HL-60/S4 treated with retinoic acid at 250 ng/mL for 4 days and 3 days (cell line): ENCODE results near the gene HPCAL1.

Source experiments
- in situ Hi-C: fragments of 300-500 bp; cut with MboI; formaldehyde crosslinking; loops from 2 replicates; pipeline ENCODE4 v1.7.0; 2022; ENCODE audit warnings: low sequenced_read_pairs

HPCAL1 gene

DNA sequence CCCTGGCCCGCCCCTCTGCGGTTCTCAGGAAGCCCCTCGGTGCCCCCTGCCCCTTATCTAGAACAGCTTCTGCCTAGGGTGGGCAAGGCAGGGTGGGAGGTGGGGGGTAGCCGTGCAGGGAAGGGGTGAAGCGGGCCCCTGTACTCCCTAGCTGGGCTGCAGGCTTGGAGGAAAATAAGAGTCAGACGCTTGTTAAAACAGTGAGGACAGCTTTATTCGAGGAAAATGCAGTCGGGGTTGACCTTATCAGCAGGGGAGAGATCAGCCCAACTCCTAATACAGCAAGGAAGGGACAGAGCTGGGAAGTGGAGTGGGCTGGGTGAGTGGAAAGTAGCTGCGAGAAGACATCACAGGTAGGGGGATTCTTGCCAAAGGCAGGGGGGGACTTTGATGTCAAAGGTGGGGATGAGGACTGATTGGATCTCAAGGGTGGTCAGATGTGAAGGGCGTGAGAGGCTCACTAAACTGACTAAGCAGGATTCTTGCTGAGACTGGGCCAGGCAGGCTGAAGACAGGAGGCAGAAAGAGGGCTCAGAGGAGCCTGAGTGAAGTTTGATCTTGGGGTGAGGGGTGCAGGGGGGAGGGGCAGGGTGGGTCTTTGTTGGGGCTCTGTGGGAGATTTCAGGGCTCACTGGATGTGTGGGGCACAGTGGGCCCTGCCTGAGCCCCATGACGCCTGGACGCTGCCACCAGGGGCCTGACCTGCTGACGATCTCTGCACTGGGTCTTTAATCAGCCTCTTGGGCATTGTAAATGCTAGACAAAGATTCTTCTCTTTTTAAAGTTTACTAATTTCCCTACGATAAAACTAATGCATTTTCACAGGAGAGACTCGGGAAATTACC lies 29.9 kb downstream of the HPCAL1 start:
- in situ Hi-C loops = no loop called here

DNA sequence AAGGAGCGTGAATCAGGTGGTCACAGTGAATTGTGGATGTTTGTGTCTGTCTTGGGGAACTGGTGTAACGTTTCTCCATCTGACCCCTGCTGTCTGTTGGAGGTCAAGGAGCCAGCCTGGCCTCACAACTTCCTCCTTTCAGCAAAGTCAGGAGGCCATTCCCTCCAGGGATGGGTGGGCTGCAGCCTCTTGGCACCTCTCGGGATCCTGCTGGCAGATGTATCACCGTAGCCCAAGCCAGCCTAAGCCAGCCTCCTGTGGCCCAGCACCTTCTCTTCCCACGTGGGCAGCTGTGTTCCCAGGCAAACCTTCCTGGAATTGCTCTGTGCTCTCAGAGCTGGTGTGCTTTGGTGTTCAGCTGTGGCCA lies 30.5 kb downstream of the HPCAL1 start:
- in situ Hi-C loops = no loop called here

DNA sequence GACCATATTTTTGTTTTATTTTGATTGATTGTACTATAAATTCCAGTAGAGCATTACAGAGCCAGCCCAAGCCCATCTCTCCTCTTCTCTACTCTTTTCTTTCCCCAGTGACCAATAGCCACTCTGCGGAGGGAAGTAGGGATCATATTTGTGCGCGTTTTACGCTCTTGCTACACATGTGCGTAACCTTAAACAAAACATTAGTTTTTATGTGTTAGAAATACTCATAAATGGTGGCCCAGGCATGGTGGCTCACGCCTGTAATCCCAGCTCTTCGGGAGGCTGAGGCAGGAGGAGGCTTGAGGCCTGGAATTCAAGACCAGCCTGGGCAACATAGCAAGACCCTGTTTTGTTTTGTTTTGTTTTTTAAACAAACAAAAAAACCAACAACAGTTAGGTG lies 31.3 kb downstream of the HPCAL1 start:
- in situ Hi-C loops = no loop called here

DNA sequence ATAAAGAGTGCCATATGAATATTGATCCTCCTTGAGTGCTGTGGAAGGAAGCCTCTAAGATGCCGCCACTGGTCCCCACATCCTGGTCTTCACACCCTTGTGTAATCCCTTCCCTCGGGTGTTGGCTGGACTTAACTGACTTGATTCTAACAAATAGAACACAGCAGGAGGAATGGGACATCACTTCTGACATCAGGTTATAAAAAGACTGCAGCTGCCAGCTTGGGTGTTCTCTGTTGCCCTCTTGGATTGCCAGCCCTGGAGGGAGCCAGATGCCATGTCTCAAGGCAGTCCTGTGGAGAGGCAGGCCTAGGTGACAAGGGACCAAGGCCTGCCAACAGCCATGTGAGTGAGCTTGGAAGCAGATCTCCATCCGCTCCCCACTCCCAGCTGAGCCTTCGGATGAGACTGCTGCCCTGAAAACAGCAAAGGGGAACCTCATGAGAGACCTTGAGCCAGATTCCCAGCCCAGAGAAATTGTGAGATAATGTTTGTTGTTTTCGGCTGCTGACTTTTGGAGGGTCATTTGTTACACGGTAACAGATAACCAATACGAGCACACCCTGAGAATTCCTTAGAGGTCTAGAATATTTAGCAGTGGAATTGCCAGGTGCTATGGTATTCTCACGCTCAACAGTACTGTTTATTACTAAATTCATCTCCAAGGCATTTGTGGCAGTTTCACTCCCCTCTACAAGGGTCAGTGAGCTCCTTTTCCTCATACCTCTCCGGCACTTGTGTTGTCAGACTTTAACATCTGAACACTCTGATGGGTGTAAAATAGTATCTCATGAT lies 32.5 kb downstream of the HPCAL1 start:
- in situ Hi-C loops = no loop called here

DNA sequence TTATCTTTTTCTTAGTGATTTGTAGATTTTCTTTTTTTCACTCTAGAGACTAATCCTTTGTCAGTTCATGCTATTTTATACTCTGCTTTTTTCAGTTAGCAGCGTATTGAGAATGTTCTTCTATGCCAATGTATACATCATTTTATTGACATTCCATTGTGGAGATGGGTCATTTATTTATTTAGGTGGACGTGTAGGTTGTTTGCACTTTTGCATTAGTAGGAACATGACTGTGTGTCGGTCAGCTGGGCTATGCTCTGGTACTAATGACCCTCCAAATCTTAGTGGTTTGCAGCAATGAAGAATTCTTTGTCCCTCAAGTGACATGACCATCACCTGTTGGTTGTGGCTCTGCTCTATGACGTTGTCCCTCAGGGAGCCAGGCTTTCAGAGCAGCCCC lies 33.6 kb downstream of the HPCAL1 start:
- in situ Hi-C loops = no loop called here

DNA sequence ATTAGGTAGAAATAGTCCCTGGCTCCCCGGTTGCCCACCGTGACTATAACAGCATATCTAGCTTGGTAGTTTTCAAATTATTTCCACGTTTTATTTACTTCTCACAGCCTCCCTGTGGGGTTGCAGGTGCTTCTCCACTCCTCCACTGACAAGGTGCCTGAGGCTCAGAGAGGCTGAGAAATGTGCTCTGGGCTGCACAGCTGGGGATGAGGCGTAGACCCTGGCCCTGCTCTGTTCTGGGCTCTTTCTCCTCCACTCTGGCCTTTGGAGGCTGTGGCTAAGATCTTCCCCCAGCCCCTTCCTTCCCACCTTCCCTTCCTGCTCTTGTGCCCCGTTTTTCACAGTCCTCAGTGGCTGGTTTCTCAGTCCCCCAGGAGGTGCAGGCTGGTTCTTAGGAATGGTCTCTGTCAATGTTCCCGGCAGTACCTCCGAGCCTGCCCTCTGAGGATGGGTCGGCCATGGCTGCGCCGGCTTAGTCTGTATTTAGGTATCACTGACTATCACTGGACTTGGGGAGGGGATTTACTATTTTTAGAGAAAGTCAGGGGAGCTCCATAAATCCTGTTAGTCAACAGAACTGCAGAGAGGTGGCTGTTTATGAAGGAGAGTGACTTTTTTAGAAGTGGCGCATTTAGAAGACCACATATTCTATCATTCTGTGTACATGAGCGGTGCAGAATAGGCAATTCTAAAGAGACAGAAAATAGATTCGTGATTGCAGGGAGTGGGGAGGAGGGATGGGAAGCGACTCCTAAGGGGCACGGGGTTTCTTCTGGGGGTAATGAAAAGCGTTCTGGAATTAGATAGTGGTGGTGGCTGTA lies 35.0 kb downstream of the HPCAL1 start:
- in situ Hi-C loops = no loop called here

DNA sequence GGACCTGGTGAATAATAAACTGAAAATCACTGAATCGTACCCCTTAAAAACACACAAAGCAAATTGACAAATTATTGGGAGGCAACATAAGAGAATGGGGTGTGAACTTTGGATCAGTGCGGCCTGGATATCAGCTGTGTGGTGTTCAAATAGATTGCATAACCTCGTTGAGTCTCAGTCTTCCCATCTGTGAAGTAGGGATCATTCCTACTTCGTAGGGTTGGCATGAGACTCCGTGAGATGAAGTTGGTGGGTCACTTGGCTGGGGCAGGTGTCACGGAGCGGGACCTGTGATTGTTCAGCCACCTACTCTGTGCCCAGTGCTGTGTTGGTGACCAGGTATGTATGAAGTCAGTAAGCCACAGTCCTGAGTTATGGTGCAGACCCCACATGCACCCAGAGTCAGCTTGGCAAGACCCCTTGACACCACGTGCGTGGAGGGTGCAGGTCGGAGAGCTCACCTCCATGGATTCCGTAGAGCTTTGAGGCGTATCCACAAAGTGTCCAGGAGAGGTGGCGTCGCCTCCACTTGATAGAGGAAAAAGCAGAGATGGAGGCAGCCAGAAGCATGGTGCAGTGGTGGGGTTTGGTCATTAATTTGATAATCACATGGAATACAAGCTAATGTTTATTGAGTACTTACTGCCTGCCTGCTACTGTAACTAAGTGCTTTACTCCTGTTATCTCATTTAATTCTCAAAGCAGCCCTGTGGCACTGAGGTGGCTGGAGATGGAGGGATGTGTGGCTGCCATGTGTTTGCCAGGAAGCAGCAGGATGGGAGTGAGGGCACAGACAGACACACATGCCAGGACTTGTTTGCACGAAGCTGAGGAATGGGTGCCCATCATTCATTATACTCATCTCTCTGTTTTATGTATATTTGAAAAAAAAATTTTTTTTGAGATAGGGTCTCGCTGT lies 35.8 kb downstream of the HPCAL1 start:
- in situ Hi-C loops = no loop called here

DNA sequence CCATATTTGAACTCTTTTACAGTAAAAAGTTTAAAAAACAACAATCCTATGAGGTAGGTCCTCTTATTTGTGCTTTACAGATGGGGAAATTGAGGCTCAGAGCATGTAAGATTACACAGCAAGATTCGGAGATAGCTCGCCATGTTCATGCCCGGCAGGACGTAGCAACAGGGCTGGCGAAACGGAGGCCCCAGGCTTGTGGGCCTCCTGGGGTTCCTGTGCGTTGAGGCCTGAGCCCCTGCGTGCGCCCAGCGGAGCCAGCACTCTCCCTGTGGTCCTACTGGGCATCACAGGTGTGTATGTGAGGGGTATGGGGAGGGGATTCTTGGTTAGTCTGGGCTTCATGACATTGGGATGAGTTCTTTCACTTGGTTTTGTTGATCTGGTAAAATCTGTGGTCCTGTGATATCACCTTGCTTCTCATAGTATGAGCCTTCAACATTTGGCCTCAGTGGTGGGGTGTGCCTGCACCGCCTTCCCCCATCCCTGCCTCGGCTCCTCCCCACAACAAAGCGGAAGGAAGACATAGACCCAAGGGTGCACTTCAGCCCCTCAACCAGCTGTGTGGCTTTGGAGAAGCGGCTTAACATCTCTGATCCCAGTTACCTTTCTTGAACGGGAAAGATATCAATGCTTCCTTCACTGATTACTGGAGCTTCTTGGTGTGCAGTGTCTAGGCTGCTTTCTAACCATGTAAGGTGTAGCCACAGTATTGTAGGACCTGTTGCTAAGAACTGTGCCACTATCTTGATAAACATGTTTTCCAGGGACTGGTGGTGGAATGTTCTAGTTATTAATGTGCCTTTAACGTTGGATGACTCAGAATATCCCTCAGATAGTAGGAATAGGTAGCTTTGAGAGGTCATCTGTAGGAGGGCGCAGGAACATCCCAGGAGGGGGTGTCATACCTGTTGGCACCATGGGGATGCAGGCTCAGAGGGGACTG lies 37.2 kb downstream of the HPCAL1 start:
- in situ Hi-C loops = no loop called here

DNA sequence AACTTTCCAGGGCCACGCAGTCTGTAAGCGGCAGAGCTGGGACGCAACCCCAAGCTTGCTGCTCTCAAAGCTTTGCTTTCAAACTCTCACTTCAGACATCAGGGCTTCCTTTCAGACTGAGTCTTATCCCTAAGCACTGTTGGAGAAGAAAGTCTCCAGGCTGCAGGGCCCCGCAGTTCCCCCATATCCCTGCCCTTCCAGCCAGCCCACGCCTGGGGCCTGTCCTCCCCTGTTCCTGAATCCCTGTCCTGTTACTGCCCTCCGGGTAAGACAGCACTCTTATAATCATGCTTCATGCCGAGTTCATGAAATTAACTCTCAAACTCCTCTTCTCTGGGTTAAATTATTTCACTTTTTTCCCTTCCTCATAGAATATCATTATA lies 37.9 kb downstream of the HPCAL1 start:
- in situ Hi-C loops = no loop called here

DNA sequence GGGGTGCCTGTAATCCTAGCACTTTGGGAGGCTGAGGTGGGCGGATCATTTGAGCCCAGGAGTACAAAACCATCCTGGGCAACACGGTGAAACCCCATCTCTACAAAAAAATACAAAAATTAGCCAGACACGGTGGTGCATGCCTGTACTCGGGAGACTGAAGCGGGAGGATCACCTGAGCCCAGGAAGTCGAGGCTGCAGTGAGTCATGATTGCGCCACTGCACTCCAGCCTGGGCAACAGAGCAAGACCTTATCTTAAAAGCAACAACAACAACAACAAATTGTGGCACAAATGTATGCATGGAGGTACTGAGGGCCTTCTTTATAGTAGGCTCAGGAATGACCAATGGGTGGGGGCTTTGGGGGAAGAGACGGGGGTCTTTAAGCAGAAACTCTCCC lies 38.5 kb downstream of the HPCAL1 start:
- in situ Hi-C loops = no loop called here

DNA sequence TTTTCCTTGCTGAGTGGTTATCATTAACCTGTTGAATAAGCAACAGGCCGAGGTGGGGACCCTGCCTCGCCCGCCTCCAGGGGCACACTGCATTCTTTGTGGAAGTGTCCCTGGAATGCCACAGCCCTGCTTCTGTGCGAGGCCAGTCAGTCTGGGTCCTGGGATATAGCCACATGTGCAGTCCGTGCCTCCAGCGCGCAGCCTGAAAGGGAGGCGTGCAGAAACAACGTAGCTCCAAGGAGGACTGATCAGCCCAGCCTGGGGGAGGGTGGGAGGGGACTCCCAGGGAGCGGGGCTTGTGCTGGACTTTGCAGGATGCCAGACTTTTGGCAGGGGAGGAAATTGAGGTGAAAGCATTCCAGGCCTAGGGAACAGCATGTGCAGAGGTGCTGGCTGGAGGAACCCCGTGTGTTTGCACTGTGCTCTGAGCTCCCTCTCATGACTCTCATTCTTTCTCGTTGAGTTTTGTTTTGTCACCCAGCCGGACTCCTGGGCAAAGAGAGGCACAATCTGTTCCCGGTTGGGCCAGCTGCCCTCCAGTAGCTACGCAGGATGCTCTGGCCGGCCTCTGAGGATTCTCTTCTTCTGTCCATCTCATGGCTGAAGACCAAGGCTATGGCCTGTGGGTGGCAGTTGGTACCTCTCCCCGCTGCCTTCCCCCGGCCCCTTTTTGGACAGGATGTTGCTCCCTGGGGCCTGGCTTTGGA lies 39.7 kb downstream of the HPCAL1 start:
- in situ Hi-C loops = no loop called here

DNA sequence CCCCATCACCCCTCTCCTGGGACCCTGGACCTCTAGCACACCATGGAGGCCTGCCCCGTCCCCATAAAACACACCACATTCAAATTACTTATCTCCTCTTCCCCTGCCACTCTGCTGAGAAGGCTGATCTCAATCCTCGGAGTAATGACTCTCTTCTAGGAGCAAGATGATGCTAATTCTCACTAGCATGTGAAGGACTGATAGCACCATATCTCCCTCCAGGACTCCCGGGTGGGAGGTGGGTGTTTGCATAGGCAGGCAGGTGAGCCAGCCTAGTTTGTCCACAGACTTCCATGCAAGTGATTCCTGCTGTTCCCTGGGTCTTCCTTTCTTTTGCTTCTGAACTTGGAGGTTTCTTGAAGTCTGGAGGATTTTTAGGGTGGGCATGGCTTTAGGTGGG lies 40.5 kb downstream of the HPCAL1 start:
- in situ Hi-C loops = no loop called here

DNA sequence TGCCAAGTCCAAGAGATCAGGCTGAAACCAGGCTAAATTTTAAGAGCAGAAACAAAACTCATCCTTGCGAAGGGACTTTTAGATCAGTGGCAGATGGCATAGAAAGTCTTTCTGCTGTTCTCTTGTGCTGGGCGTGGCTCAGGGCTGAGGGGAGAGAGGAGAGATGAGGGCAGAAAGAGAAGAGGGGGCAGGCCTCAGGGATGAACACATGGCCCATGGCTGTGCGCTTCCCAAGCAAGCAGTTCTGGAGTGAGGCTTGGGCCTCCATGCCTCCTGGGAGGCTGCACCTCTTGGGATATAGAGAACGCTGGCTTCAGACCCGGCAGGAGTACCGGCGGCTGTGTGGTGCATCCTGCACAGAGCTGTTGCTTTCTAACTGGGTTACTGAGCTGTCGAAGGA lies 41.0 kb downstream of the HPCAL1 start:
- in situ Hi-C loops = no loop called here

DNA sequence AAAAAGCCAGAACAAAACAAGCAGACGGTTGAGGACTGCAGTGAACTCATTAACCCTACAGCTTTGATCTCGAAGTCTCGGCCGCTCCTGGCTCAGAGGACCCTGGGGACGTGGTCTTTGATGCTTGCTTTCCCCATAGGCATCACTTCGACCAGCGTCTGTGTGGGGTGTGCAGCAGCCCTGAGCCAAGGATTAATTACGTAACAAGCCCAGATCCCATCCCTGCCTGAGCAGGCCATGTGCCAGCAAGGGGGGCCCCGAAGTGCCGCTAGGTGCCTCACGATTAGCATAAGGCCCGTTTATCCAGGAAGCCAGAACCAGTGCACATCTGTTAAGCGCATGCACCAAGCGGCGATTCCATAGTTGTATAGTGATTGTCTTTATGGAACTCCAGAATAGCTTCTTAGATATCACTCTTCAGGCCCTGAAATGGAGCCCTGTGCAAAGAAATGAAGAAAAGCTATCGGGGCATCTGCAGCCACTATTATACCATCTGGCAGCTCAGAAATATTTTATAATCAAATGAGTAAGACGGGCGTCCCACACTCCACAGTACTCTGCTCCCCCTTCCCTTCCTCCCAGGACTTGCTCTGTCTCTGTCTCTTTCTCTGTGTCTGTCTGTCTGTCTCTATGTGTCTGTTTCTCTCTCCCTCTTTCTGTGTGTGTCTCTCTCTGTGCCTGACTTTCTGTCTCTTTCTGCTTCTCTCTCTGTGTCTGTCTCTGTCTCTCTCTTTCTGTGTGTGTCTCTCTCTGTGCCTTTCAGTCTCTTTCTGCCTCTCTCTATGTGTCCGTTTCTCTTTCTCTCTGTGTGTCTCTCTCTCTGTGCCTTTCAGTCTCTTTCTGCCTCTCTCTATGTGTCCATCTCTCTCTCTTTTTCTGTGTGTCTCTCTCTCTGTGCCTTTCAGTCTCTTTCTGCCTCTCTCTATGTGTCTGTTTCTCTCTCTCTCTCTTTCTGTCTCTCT lies 41.7 kb downstream of the HPCAL1 start:
- in situ Hi-C loops = no loop called here

DNA sequence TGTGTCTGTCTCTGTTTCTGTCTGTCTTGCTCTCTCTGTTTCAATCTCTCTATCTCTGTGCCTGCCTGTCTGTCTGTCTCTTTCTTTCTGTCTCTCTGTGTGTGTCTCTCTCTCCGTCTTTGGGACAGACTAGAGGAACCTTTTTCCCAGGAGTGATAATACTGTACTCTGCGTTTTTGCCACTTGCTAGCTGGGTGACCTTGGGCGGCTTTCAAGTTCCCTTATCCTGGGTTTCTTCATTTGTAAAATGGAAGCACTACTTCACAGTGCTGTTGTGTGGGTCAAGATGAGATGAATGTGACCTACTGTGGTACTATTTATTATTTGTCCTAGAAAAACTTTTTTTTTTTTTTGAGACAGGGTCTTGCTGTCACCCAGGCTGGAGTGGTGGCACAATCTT lies 42.4 kb downstream of the HPCAL1 start:
- in situ Hi-C loops = no loop called here

DNA sequence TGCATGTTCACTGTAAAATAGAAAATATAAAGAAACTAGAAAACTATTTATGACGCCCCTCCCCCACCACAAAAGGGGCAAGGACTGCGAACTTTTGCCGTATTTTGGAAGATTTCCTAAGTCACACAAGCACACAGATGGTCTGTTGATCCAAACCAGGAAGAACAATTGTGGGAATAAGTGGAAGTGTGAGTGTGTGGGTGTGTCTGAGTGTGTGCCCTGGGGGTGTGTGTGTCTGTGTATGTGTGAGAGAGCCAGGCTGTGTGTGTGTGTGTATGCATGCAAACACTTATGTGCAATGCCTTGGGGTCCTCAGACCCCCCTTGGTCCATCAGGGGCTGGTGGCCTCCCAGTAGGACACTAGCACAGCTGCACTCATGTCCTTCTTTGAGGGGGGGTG lies 43.1 kb downstream of the HPCAL1 start:
- in situ Hi-C loops = no loop called here

DNA sequence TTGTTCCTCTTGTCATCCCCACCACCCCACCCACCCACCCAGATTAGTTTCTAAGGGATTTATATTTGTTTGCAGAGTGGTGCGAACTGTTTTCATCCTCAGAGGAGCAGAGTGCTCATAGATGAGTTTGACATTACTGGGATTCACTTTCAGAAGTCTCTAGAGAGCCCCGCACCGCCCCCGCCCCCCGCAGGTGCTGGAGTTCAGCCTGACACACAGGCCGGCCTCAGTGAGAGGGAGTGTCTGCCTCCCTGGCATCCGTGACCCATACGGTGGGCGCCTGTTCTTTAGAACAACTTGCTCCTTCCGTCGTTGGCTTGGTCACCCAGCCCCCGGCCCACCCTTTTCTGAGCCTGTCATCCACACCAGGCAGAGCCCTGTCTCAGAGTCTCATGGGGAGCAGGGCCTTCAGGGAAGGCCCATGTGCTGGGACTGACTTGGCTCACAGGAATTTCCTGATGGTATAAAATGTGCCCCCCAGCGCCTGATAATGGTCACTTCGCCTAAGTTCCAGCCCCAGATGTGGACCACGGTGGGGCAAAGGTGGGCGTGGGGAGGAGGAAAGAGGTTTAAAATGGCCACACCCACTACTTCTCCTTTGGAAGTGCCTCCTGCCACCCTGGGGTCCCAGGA lies 44.3 kb downstream of the HPCAL1 start:
- in situ Hi-C loops = no loop called here
